Measurements from ENCODE around the gene ANKRD13A. TPM values are rescaled to one million over a fixed set of nuclear protein-coding genes. Genes with fewer than 3 reads are reported as not detected.

The ANKRD13A gene
- total and polyA plus RNA-seq, 2 of the 13 experiments (the other 11 are each of a cell fraction or from before 2014, with no cell fraction given), result 34.1 to 41.6 TPM

- TF ChIP-seq ZHX2 (IDR thresholded peaks at IDR 0.05; ENCODE audit: low read depth) (no peak), ZHX2 (CRISPR knock-in tag; IDR thresholded peaks at IDR 0.05; ENCODE audit: borderline replicate concordance) (no peak), ZFP90 (CRISPR knock-in tag; IDR thresholded peaks at IDR 0.05; ENCODE audit: borderline replicate concordance) (no peak), ZNF839 (CRISPR knock-in tag; IDR thresholded peaks at IDR 0.05; ENCODE audit: borderline replicate concordance) (no peak), MIXL1 (CRISPR knock-in tag; IDR thresholded peaks at IDR 0.05) (0 out of 2 replicates have a peak, but pooled peaks have one; percentile 13), ZKSCAN8 (CRISPR knock-in tag; IDR thresholded peaks at IDR 0.05; ENCODE audit: borderline replicate concordance) (peak; percentile 87), CREB1 (IDR thresholded peaks at IDR 0.05) (no peak), CREB1 (CRISPR knock-in tag; IDR thresholded peaks at IDR 0.05) (no peak), ZMYM3 (CRISPR knock-in tag; IDR thresholded peaks at IDR 0.05) (peak; percentile 95), ASH2L (IDR thresholded peaks at IDR 0.05; ENCODE audit: insufficient read length, low read depth, low read length) (peak; percentile 79), ZFP41 (CRISPR knock-in tag; IDR thresholded peaks at IDR 0.05; ENCODE audit: borderline replicate concordance) (no peak), SP1 (IDR thresholded peaks at IDR 0.05) (no peak), SP1 (CRISPR knock-in tag; IDR thresholded peaks at IDR 0.05) (no peak), ZNF24 (IDR thresholded peaks at IDR 0.05) (no peak), SP5 (CRISPR knock-in tag; IDR thresholded peaks at IDR 0.05; ENCODE audit: borderline replicate concordance, low read depth) (peak; percentile 79), PRPF4 (IDR thresholded peaks at IDR 0.05; ENCODE audit: low read depth, low read length, poor library complexity, severe bottlenecking) (no peak)
- TF ChIP-seq, protein P1, sequence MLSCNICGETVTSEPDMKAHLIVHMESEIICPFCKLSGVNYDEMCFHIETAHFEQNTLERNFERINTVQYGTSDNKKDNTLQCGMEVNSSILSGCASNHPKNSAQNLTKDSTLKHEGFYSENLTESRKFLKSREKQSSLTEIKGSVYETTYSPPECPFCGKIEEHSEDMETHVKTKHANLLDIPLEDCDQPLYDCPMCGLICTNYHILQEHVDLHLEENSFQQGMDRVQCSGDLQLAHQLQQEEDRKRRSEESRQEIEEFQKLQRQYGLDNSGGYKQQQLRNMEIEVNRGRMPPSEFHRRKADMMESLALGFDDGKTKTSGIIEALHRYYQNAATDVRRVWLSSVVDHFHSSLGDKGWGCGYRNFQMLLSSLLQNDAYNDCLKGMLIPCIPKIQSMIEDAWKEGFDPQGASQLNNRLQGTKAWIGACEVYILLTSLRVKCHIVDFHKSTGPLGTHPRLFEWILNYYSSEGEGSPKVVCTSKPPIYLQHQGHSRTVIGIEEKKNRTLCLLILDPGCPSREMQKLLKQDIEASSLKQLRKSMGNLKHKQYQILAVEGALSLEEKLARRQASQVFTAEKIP (CRISPR knock-in tag; IDR thresholded peaks at IDR 0.05; ENCODE audit: borderline replicate concordance), result no peak
- TF ChIP-seq, protein P2, sequence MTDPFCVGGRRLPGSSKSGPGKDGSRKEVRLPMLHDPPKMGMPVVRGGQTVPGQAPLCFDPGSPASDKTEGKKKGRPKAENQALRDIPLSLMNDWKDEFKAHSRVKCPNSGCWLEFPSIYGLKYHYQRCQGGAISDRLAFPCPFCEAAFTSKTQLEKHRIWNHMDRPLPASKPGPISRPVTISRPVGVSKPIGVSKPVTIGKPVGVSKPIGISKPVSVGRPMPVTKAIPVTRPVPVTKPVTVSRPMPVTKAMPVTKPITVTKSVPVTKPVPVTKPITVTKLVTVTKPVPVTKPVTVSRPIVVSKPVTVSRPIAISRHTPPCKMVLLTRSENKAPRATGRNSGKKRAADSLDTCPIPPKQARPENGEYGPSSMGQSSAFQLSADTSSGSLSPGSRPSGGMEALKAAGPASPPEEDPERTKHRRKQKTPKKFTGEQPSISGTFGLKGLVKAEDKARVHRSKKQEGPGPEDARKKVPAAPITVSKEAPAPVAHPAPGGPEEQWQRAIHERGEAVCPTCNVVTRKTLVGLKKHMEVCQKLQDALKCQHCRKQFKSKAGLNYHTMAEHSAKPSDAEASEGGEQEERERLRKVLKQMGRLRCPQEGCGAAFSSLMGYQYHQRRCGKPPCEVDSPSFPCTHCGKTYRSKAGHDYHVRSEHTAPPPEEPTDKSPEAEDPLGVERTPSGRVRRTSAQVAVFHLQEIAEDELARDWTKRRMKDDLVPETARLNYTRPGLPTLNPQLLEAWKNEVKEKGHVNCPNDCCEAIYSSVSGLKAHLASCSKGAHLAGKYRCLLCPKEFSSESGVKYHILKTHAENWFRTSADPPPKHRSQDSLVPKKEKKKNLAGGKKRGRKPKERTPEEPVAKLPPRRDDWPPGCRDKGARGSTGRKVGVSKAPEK (CRISPR knock-in tag; IDR thresholded peaks at IDR 0.05; ENCODE audit: borderline replicate concordance), result no peak
Measured at GRCh38 chr12:110010853-110011723, 11.9 kb downstream of the ANKRD13A start (continued).

All from HepG2 (cell line).